GM21786 (cell line): ENCODE results near the gene BAD.
"Not testable (repeated sequence)": the region's sequence is repeated elsewhere in the genome, so short reads cannot be mapped to it uniquely, and the experiment has no call there.

Experiments
- ATAC-seq: cut with Tn5 transposase; IDR thresholded peaks from one replicate; pipeline ENCODE4 v1.9.1; 2021; ENCODE audit not compliant: unreplicated experiment

BAD gene

GRCh38 chr11:64284048-64284961 lies at the start of gene BAD:
TSS of gene BAD (minus strand) at chr11:64284665. CDS start at chr11:64284368, 297 bp downstream.
- ATAC-seq: peak; percentile 82

- no peak for ATAC-seq
Measured at GRCh38 chr11:64333556-64333955, 49.1 kb upstream of the BAD start.

GRCh38 chr11:64331569-64332371 lies 47.3 kb upstream of the BAD start:
- no peak for ATAC-seq

- ATAC-seq: no peak
Measured at GRCh38 chr11:64330888-64331287, 46.4 kb upstream of the BAD start.

DNA sequence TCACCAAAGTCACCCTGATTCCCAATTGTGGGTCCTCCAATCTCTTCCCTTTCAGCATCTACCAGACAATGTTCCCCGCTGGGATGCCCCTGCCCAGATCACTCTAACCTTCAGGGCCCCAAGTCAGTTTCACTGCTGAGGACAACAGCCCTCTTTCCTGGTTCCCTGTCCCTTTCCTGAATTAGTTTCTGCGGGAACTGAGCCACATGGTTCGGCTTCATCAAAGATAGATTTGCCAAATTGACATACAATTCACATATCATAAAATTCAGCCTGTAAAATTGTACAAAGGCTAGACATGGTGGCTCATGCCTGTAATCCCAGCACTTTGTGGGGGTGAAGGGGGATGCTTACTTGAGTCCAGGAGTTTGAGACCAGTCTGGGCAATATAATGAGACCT lies 43.5 kb upstream of the BAD start:
- no peak for ATAC-seq

GRCh38 chr11:64327375-64327774 lies 42.9 kb upstream of the BAD start:
- ATAC-seq: no peak

GRCh38 chr11:64324692-64325469 lies 40.4 kb upstream of the BAD start:
- ATAC-seq: no peak

DNA sequence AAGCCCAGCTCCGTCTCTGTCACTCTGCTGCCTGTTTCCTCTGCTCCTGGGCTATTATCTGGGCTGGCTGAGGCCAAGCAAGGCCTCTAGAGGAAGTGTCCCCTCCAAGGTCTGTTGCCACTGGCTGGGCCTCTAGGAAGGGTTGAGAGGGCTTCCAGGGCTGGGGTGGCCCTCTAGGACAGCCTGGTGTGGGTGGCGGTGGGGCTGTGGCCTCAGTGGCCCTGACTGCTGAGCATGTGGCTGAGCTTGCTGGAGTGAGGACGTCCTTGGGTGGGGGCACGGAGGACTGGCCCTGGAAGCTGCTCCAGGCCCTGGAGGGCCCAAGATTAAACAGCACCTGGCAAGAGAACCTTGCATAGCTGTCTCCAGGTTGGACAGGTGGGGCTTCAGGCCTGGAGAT lies 39.5 kb upstream of the BAD start:
- ATAC-seq: not testable (repeated sequence)

- no peak for ATAC-seq
Measured at GRCh38 chr11:64323373-64323772, 38.9 kb upstream of the BAD start.

DNA sequence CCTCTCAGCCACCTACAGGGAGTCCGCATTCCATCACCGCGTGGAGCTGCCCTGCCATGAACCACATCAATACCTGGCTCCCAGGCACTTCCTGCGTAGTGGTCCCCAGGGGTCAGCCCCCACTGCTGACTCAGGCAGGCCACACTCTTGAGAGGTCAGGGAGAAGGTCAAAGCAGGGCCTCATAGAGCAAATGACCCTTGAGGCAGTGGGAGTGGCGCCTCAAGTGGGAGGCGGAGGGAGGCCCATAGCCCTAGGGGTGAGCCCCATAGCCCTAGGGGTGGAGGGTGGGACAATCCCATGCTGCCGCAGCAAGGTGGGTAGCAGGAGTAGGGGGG lies 38.4 kb upstream of the BAD start:
- no peak for ATAC-seq

- ATAC-seq: no peak
Measured at GRCh38 chr11:64321533-64321932, 37.1 kb upstream of the BAD start.

- no peak for ATAC-seq
Measured at GRCh38 chr11:64321026-64321425, 36.6 kb upstream of the BAD start.

GRCh38 chr11:64320556-64320955 lies 36.1 kb upstream of the BAD start:
- ATAC-seq: no peak

GRCh38 chr11:64318766-64319761 lies 34.6 kb upstream of the BAD start:
- no peak for ATAC-seq

- peak; percentile 75 for ATAC-seq
Measured at GRCh38 chr11:64317961-64318765, 33.7 kb upstream of the BAD start, which contains the start of gene PRDX5. TSS of gene PRDX5 (plus strand) at chr11:64318121. CDS start at chr11:64318216, 95 bp downstream.

DNA sequence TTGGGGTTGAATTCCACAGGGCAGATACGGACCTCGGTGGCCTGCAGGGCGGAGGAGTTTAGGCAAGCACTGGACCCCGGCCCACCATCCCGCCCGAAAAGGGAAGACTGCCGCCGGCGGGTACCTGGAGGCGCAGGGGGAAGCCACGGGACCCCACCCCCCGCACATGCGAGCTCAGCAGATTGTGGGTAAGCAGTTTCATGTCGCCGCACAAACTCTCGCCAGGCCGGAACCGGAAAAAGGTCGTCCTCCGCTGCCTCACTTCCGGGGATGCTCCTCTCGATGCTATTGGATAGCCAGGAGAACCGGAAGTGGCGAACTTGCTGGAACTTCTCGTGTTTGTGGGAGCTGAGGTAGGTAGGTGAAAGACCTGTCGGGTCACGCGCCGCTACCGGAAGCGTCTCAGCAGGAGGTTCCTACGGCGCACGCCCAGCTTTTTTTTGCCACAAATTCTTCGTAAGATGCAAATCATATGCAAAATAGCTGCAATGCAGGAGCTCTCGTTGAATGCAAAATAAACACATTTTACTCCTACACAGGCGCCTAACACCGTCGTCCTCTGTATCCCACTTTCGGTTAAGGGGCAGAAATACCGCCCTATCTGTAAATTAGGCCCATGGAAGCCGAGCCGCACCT lies 33.0 kb upstream of the BAD start, which contains the start of gene TRMT112:
TSS of gene TRMT112 (minus strand) at position 235 of the 636 bp plus-strand sequence. CDS start at position 202, 33 bp downstream.
- ATAC-seq: peak; percentile 51

GRCh38 chr11:64316672-64317324 lies 32.3 kb upstream of the BAD start:
- no peak for ATAC-seq
